Thyroid gland (tissue), 4 donors: ENCODE measurements around the gene NT5C. TPM values are rescaled to one million over a fixed set of nuclear protein-coding genes. Genes with fewer than 3 reads are reported as not detected.
A peak's percentile ranks its signal among the peaks of the same experiment; 100 is the strongest.

Experiments
- DNase-seq, 2 donors: peaks; one replicate each; pipeline ENCODE4 v3.0.0-alpha.2; 2019
- H3K27ac ChIP-seq, 3 donors: fragments of 200-600 bp; sonication (generic); 1 replicate in 2 of 3; 2 replicates in 1 of 3; pipeline ENCODE4 v1.5.1; 2016 to 2019; ENCODE audit warnings: mild to moderate bottlenecking in 1 of 3, moderate library complexity in 1 of 3
- H3K27me3 ChIP-seq: fragments of 200-600 bp; sonication (generic); one replicate; pipeline ENCODE4 v1.5.1; 2019
- H3K36me3 ChIP-seq, 2 donors: fragments of 200-600 bp; sonication (generic); one replicate each; pipeline ENCODE4 v1.5.1; 2016 to 2019
- H3K4me1 ChIP-seq, 2 donors: fragments of 200-600 bp; sonication (generic); one replicate each; pipeline ENCODE4 v1.5.1; 2017 to 2019
- H3K4me3 ChIP-seq, 3 donors: fragments of 200-600 bp; sonication (generic); replicated peaks in 1 of 3; 1 replicate in 2 of 3; 2 replicates in 1 of 3; pipeline ENCODE4 v1.5.1; 2016; ENCODE audit warnings: mild to moderate bottlenecking in 1 of 3
- H3K9me3 ChIP-seq: fragments of 200-600 bp; sonication (generic); one replicate; pipeline ENCODE4 v1.5.1; 2017
- CTCF ChIP-seq, 6 experiments: fragments of 200-600 bp in 3 of 6; fragments of 450-650 bp in 3 of 6; sonication (generic) in 3 of 6; IDR thresholded peaks; one replicate each; pipeline ENCODE4 v1.5.1; 2016 to 2019; ENCODE audit warnings: antibody characterized with exemption in 6 of 6, mild to moderate bottlenecking in 2 of 6, inconsistent platforms in 1 of 6, moderate library complexity in 1 of 6
- POLR2A ChIP-seq, 2 donors: fragments of 450-650 bp; IDR thresholded peaks; one replicate each; pipeline ENCODE4 v1.6.1; 2017; ENCODE audit warnings: antibody characterized with exemption in 2 of 2, mild to moderate bottlenecking in 2 of 2, moderate library complexity in 1 of 2
- WGBS, 2 donors: methylation state at CpG; one replicate each; pipeline ENCODE4 v1.1.5; 2017; 5-methylcytosine and 5-hydroxymethylcytosine counted together
- intact Hi-C: fragments of 100-400 bp; cut with DNase I; formaldehyde crosslinking; loops from one replicate; pipeline ENCODE4 v1.15.1; 2023
- total RNA-seq, 4 donors: library from RNA; depleted of rRNA; stranded (reverse); fragments of >200 nt; gene quantifications; one replicate each; pipeline ENCODE4 v1.2.3, GENCODE V29; 2016

NT5C gene
- total RNA-seq, 4 donors from 2014 or later, result 84.7 to 203 (median 107) TPM

- Histone ChIP-seq H3K4me3 (no peak overlapping the region), H3K4me1 (peaks cover 0 to 21% of the 10 kb centered on the region in 2 donors), H3K27ac (no peak overlapping the region), H3K9me3 (no peaks in the 10 kb centered on the region), H3K36me3 (peaks cover 0 to 5% of the 10 kb centered on the region in 2 donors), H3K27me3 (no peaks in the 10 kb centered on the region)
- TF ChIP-seq POLR2A (IDR thresholded peaks at IDR 0.05) (no peak), CTCF (IDR thresholded peaks at IDR 0.05) (no peak)
- no peak for DNase-seq
- 62 to 68% methylated on average over 3 of the region's 3 CpGs for WGBS, 2 donors
- intact Hi-C loops, result no loop called here
Observed at GRCh38 chr17:75125984-75126383, 5.6 kb downstream of the NT5C start.

GRCh38 chr17:75124819-75125162 lies 6.8 kb downstream of the NT5C start:
- DNase-seq, result no peak

GRCh38 chr17:75124041-75124818 lies 7.3 kb downstream of the NT5C start:
- intact Hi-C loops, result no loop called here
- Histone ChIP-seq H3K4me1 (peaks cover 0 to 21% of the 10 kb centered on the region in 2 donors), H3K27ac (peak overlapping the region in 2 of 3 donors; percentile 31 to 41), H3K27me3 (no peaks in the 10 kb centered on the region), H3K9me3 (no peaks in the 10 kb centered on the region), H3K4me3 (no peak overlapping the region), H3K36me3 (no peaks in the 10 kb centered on the region)
- no peak for TF ChIP-seq CTCF (IDR thresholded peaks at IDR 0.05)
- no peak for DNase-seq
- WGBS, 2 donors, result 85 to 87% methylated on average over 8 to 13 of the region's 19 CpGs

More at GRCh38 chr17:75124819-75125162, 6.8 kb downstream of the NT5C start:
- Histone ChIP-seq H3K27ac (peak overlapping the region in 2 of 3 donors; percentile 31 to 41), H3K27me3 (no peaks in the 10 kb centered on the region), H3K4me3 (no peak overlapping the region), H3K9me3 (no peaks in the 10 kb centered on the region), H3K4me1 (peaks cover 0 to 21% of the 10 kb centered on the region in 2 donors), H3K36me3 (peaks cover 0 to 2% of the 10 kb centered on the region in 2 donors)
- intact Hi-C loops, result no loop called here
- TF ChIP-seq CTCF (IDR thresholded peaks at IDR 0.05) (no peak), POLR2A (IDR thresholded peaks at IDR 0.05) (no peak)
- 82 to 89% methylated on average over 3 to 4 of the region's 4 CpGs for WGBS, 2 donors

- Histone ChIP-seq H3K27ac (no peak overlapping the region), H3K4me1 (peaks cover 4 to 26% of the 10 kb centered on the region in 2 donors), H3K36me3 (no peaks in the 10 kb centered on the region), H3K27me3 (no peaks in the 10 kb centered on the region), H3K4me3 (no peak overlapping the region), H3K9me3 (no peaks in the 10 kb centered on the region)
- TF ChIP-seq CTCF (IDR thresholded peaks at IDR 0.05) (no peak), POLR2A (IDR thresholded peaks at IDR 0.05) (no peak)
- intact Hi-C loops, result no loop called here
- WGBS, 2 donors, result 90 to 91% methylated on average over 14 of the region's 14 CpGs
- DNase-seq, result no peak
Observed at GRCh38 chr17:75118307-75118706, 13.2 kb downstream of the NT5C start.

- no peaks in the 10 kb centered on the region for H3K9me3 ChIP-seq
- TF ChIP-seq POLR2A (IDR thresholded peaks at IDR 0.05) (no peak), CTCF (IDR thresholded peaks at IDR 0.05) (no peak)
- no peak overlapping the region for H3K4me3 ChIP-seq
- peaks cover 4 to 30% of the 10 kb centered on the region in 2 donors for H3K4me1 ChIP-seq
- intact Hi-C loops, result no loop called here
- H3K27me3 ChIP-seq, result no peaks in the 10 kb centered on the region
- WGBS, 2 donors, result 66 to 71% methylated on average over 9 of the region's 9 CpGs
- H3K36me3 ChIP-seq, result no peaks in the 10 kb centered on the region
- no peak overlapping the region for H3K27ac ChIP-seq
- peak; percentile 24 to 36 for DNase-seq
Observed at GRCh38 chr17:75116737-75117136, 14.8 kb downstream of the NT5C start.
